IPS-15b (cell line): ENCODE data around the gene CCDC87.
"Not testable (repeated sequence)": the region's sequence is repeated elsewhere in the genome, so short reads cannot be mapped to it uniquely, and the experiment has no call there.

Experiments
- H3K27me3 ChIP-seq: one replicate; pipeline ENCODE4 v1.6.1; 2013; ENCODE audit warnings: low read length; ENCODE audit not compliant: control insufficient read depth, insufficient read depth
- H3K36me3 ChIP-seq: one replicate; pipeline ENCODE4 v1.6.1; 2013; ENCODE audit warnings: low read length; ENCODE audit not compliant: control insufficient read depth, insufficient read depth
- H3K4me1 ChIP-seq: one replicate; pipeline ENCODE4 v1.6.1; 2013; ENCODE audit warnings: mild to moderate bottlenecking, low read length; ENCODE audit not compliant: control insufficient read depth, insufficient read depth
- H3K4me3 ChIP-seq: one replicate; pipeline ENCODE4 v1.5.1; 2013; ENCODE audit warnings: low read depth, low read length
- H3K9ac ChIP-seq: one replicate; pipeline ENCODE4 v1.6.1; 2013; ENCODE audit warnings: low read depth, mild to moderate bottlenecking, low read length
- H3K9me3 ChIP-seq: one replicate; pipeline ENCODE4 v1.6.1; 2013; ENCODE audit warnings: mild to moderate bottlenecking, low read length; ENCODE audit not compliant: control insufficient read depth, insufficient read depth

The CCDC87 gene

DNA sequence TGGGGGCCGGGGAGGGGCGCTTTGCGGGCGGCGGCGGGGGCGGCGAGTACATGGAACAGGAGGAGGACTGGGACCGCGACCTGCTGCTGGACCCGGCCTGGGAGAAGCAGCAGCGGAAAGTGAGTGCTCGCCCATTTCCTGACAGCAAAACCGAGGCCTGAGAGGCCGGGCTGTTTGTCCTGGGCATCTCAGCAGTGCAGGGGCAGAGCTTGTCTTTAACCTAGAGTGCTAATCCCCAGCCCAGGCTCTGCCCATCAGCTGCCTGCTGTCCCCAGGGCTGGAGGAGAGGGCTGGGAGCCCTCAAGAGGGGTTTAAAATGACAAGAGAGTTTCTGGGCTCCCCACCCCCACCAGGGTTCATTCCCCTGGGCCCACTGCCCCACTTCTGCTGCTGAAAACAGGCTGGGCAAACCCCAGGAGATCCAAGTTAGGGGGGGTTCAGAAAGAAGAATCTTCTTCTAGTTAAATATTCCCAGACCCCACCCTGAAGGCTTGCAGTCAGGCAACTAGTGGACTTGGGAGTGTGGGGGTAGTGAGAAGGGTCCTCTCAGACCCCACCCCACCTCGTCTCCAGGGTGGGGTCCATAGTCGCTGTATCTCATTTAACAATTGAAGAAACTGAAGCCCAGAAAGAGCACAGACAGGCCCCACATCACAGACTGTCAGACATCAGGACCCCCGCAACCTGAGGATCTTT, 45.7 kb downstream of the CCDC87 start:
- H3K9me3 ChIP-seq: no peaks in the 10 kb centered on the region
- H3K36me3 ChIP-seq: peaks cover 2% of the 10 kb centered on the region
- peaks cover 3% of the 10 kb centered on the region for H3K4me1 ChIP-seq
- peak overlapping the region; percentile 77 for H3K4me3 ChIP-seq
- H3K27me3 ChIP-seq: no peaks in the 10 kb centered on the region
- no peak overlapping the region for H3K9ac ChIP-seq

DNA sequence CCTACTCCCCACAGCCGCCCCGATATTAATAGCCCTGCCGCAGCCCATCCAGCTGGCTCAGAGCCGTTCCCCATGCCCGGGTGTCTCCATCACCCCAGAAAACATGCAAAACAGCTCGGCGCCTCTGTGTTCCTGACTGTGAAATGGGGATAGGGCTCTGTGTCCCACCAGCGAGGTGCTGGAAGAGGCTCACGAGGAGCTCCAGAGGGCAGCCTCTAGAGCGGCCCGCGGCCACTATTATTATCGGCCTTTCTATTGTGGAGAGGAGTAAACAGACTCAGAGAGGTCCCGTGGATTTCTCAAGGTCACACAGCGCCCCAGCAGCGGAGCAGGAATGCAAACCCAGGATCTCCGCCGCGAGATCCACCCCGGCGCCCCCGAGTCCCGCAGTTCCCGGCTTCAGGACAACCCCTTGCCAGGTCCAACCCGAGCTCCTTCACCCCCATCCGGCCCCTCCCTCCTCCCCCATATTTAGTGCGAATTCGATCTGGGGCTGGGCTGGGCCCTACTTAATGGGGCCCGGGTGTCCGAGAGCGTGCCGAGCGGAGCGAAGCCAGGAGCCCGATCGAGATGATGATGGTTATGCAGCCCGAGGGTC, 46.4 kb downstream of the CCDC87 start, which contains the start of gene ACTN3:
Gene ACTN3 (plus strand): TSS at position 536 of the 598 bp plus-strand sequence. CDS start 35 bp downstream, at position 571.
- Histone ChIP-seq H3K9me3 (no peaks in the 10 kb centered on the region), H3K36me3 (peaks cover 7% of the 10 kb centered on the region)

DNA sequence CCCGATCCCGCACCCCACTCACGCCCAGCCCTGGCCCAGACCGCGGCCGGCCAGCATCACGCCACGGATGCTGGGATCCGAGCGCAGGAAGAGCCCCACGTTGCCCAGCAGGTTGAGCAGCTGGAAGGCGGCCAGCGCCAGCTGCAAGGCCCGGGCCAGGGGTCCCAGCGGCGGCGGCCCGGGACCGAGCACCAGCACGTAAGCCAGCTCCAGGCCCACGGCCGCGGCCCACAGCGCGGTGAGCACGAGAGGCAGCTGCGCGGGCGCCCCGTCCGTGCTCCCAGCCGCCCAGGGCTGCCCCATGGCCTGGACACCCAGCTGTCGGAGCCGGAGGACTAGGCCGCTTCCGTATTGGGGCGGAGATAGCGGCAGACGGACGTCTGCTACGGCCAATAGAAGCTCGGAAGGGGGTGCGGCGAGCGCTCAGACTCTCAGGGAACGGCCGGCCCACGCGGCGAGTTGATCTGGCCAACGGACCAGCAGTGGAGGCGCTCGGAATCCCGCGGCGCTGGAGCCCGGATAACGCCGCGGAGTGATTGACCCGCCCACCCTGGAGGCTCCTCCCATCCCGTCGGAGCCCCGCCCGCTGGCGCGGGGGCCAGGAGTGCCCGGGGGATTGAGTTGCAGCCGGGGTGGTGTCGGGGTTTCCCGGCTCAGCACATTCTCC, 47.0 kb downstream of the CCDC87 start, which contains the start of gene ZDHHC24:
Gene ZDHHC24 (minus strand): TSS at position 348 of the 667 bp plus-strand sequence. CDS start 45 bp downstream, at position 303.
- Histone ChIP-seq H3K9ac (peak within 1 kb of the TSS; percentile 79), H3K4me3 (peak within 1 kb of the TSS; percentile 77), H3K27me3 (no peaks in the 10 kb centered on the region), H3K9me3 (no peaks in the 10 kb centered on the region), H3K4me1 (peaks cover 3% of the 10 kb centered on the region), H3K36me3 (peaks cover 7% of the 10 kb centered on the region)

More for the DNA sequence above, 46.4 kb downstream of the CCDC87 start, which contains the start of gene ACTN3:
- H3K4me1 ChIP-seq: peaks cover 3% of the 10 kb centered on the region
- H3K4me3 ChIP-seq: peak within 1 kb of the TSS; percentile 77
- H3K9ac ChIP-seq: peak within 1 kb of the TSS; percentile 79
- no peaks in the 10 kb centered on the region for H3K27me3 ChIP-seq

DNA sequence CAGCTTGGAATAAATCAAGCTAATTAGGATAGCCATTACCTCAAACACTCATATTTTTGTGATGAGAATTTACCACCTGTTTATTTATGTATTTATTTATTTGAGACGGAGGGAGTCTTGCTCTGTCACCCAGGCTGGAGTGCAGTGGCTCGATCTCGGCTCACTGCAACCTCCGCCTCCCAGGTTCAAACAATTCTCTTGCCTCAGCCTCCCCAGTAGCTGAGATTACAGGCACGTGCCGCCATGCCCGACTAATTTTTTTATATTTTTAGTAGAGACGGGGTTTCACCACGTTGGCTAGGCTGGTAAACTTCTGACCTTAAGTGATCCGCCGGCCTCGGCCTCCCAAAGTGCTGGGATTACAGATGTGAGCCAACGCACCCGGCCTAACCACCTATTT, 47.9 kb downstream of the CCDC87 start:
- H3K9ac ChIP-seq, H3K9me3 ChIP-seq, H3K27me3 ChIP-seq, H3K36me3 ChIP-seq, H3K4me1 ChIP-seq: not testable (repeated sequence)
- H3K4me3 ChIP-seq: peak overlapping the region; percentile 77

DNA sequence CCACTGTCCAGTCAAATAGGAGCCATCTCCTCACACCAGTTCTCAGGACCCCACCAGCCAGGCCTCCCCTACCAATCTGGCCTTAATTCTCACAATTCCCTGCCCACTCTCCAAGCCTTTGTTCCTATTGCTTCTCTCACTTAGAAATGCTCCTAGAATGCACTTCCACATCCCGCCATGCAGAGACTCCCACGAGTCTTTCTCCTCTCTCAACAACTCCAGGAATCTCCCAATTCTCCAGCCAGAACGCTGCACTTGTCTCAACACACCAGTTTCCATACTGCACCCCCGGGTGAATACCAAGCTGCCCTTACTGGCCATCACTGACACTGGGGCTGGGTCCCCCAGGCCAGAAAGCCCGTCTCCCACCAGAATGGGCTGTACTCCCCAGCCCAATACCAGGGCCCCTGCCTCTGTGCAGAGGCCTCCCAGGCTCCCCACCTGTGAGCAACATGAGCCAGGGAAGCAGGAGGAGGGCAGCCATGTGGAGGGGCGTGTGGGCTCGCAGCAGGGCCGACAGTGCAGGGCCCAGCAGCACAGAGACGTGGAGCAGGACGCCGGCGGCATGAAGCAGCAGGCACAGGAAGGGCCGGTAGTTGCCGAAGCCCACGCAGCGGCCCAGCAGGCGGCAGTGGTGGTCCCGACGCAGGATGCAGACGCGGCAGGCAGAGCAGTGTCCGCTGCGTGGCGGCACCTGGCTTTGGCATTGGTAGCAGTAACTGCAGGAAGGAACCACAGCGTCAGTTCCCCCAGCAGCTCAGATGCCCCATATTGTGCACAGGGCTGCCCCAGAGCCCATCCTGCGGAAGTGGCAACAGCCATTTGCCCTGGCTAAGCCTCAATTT, 49.4 kb downstream of the CCDC87 start:
- Histone ChIP-seq H3K9ac (peak overlapping the region; percentile 26), H3K36me3 (peaks cover 7% of the 10 kb centered on the region), H3K4me1 (peaks cover 5% of the 10 kb centered on the region), H3K4me3 (peak overlapping the region; percentile 6), H3K27me3 (no peaks in the 10 kb centered on the region), H3K9me3 (no peaks in the 10 kb centered on the region)

DNA sequence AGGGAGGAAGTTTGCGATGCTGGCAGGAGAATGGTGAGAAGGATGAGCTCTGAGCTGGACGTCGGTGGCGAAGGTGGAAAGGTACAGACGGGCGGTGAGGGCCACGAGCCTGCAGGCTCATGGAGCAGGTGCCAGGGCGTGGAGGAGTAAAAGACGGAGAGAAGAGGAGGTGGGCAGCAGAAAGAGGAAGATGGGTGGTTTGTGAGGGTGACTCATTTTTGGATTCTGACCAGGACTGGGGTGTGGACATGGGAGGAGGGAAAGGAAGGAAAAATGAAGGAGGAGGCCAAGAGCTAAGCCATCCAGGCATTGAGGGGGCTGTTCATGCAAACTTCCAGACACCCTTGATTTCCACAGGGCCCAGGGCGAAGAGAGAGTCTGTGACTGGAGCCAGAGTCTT, 50.5 kb downstream of the CCDC87 start:
- H3K9me3 ChIP-seq: no peaks in the 10 kb centered on the region
- H3K4me1 ChIP-seq: peaks cover 5% of the 10 kb centered on the region
- H3K36me3 ChIP-seq: peaks cover 7% of the 10 kb centered on the region
- H3K9ac ChIP-seq: no peak overlapping the region
- H3K27me3 ChIP-seq: no peaks in the 10 kb centered on the region
- no peak overlapping the region for H3K4me3 ChIP-seq

DNA sequence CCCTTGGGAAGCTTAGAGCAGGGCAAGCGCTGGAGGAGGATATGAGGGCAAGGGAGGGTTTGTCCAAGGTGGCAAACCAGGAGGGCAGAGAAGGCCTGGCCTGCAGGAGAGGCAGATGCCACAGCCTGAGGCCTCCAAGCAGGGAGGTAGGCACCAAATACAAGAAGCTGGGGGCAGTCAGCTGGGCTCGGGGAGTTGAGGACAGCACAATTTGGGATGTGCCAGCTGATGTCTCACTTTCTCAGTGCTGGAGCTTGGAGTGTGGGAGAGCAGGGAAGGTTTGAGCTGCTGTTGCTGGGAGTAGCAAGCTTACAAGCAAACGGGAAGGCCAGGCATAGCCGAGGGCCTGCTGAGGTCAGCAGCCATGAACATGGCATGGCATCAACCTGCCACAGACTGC, 51.0 kb downstream of the CCDC87 start:
- Histone ChIP-seq H3K27me3 (no peaks in the 10 kb centered on the region), H3K4me3 (no peak overlapping the region), H3K9ac (no peak overlapping the region), H3K9me3 (no peaks in the 10 kb centered on the region), H3K4me1 (peaks cover 5% of the 10 kb centered on the region), H3K36me3 (peaks cover 7% of the 10 kb centered on the region)

DNA sequence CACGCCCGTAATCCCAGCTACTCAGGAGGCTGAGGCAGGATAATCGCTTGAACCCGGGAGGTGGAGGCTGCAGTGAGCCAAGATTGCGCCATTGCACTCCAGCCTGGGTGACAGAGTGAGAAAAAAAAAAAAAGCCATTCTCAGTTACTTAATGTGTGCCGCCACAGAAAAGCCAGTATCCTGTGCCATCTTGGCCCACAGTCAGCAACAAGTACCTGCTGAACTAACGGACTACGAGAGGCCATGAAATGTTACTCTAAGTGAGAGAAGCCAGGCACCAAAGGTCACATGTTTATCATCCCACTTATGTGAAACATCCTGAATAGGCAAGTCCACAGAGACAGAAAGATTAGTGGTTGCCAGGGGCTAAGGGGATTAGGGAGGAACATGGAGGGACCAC, 52.3 kb downstream of the CCDC87 start:
- not testable (repeated sequence) for H3K4me1 ChIP-seq, H3K9ac ChIP-seq, H3K9me3 ChIP-seq, H3K4me3 ChIP-seq, H3K27me3 ChIP-seq, H3K36me3 ChIP-seq
